Measurements from ENCODE around the gene PGAP2. TPM values are rescaled to one million over a fixed set of nuclear protein-coding genes. Genes with fewer than 3 reads are reported as not detected.

Gene PGAP2
- total RNA-seq = 7.3 and 11.2 TPM in 2 replicates

GRCh38 chr11:3807909-3808860 lies at the start of gene PGAP2:
Gene PGAP2, plus strand, starts transcription at chr11:3808560. Its CDS starts 2,700 bp downstream, at chr11:3811260.

GRCh38 chr11:3797329-3798090 lies 10.8 kb upstream of the PGAP2 start, which contains the start of gene NUP98:
Gene NUP98, minus strand, starts transcription at chr11:3797554. Its CDS starts 15,437 bp downstream, at chr11:3782117.

GRCh38 chr11:3840870-3841425 lies 32.6 kb downstream of the PGAP2 start, which contains the start of gene RHOG:
Gene RHOG, minus strand, starts transcription at chr11:3840959. Its CDS starts 12,821 bp downstream, at chr11:3828138.

GRCh38 chr11:3854977-3855807 lies 46.8 kb downstream of the PGAP2 start, which contains the start of gene STIM1:
Gene STIM1, plus strand, starts transcription at chr11:3855664. Its CDS starts 607 bp downstream, at chr11:3856271.

Other genes with a start within 250 kb of the PGAP2 start
- not detected in 2 replicates for gene ART5, start 166.6 kb upstream of the PGAP2 start, total RNA-seq
- gene ART1, start 163.4 kb upstream of the PGAP2 start, total RNA-seq = not detected in 2 replicates
- 0.97 TPM in 1 of 2 replicates, not detected in the other for gene CHRNA10, start 137.2 kb upstream of the PGAP2 start, total RNA-seq
- 67.3 and 75.0 TPM in 2 replicates for gene NUP98, start 11.0 kb upstream of the PGAP2 start, total RNA-seq
- gene RHOG, start 32.4 kb downstream of the PGAP2 start, total RNA-seq = 36.5 and 53.3 TPM in 2 replicates
- 20.4 and 30.5 TPM in 2 replicates for gene STIM1, start 47.1 kb downstream of the PGAP2 start, total RNA-seq

All from cardiac atrium fibroblast (primary cell).